Pons (tissue), 1 donor: ENCODE data around the gene IL17REL.
A peak's percentile ranks its signal among the peaks of the same experiment; 100 is the strongest.

Source experiments
- DNase-seq: peaks from one replicate; pipeline ENCODE4 v3.0.0-alpha.2; 2016; ENCODE audit warnings: low spot score

IL17REL gene

GRCh38 chr22:50002791-50003190 lies 9.8 kb downstream of the IL17REL start:
- no peak for DNase-seq

- no peak for DNase-seq
These were observed 11.0 kb downstream of the IL17REL start for GRCh38 chr22:50001388-50002231.

GRCh38 chr22:50000587-50001387 lies 11.8 kb downstream of the IL17REL start:
- DNase-seq: no peak

GRCh38 chr22:49999946-50000586 lies 12.5 kb downstream of the IL17REL start:
- DNase-seq: no peak

- no peak for DNase-seq
These were observed 13.3 kb downstream of the IL17REL start for GRCh38 chr22:49999063-49999945.

- DNase-seq: no peak
These were observed 13.9 kb downstream of the IL17REL start for GRCh38 chr22:49998718-49999062.

GRCh38 chr22:49997932-49998717 lies 14.4 kb downstream of the IL17REL start:
- no peak for DNase-seq

GRCh38 chr22:49997251-49997599 lies 15.3 kb downstream of the IL17REL start:
- no peak for DNase-seq

GRCh38 chr22:49996518-49997250 lies 15.9 kb downstream of the IL17REL start:
- no peak for DNase-seq

GRCh38 chr22:49996119-49996517 lies 16.4 kb downstream of the IL17REL start:
- no peak for DNase-seq

GRCh38 chr22:49995361-49996118 lies 17.0 kb downstream of the IL17REL start:
- DNase-seq: no peak

GRCh38 chr22:49995041-49995360 lies 17.6 kb downstream of the IL17REL start:
- DNase-seq: no peak

GRCh38 chr22:49994361-49995040 lies 18.1 kb downstream of the IL17REL start:
- DNase-seq: no peak

GRCh38 chr22:49993649-49994360 lies 18.8 kb downstream of the IL17REL start:
- no peak for DNase-seq

- peak; percentile 86 for DNase-seq
These were observed 19.5 kb downstream of the IL17REL start for GRCh38 chr22:49992921-49993648.

GRCh38 chr22:49991907-49992533 lies 20.5 kb downstream of the IL17REL start:
- no peak for DNase-seq

GRCh38 chr22:49991167-49991566 lies 21.4 kb downstream of the IL17REL start:
- DNase-seq: no peak
